HG03045 (cell line): ENCODE results near the gene SPATA7.

Experiments
- ATAC-seq: cut with Tn5 transposase; IDR thresholded peaks from one replicate; pipeline ENCODE4 v1.9.1; 2021; ENCODE audit warnings: mild to moderate bottlenecking, moderate library complexity; ENCODE audit not compliant: unreplicated experiment

The SPATA7 gene

GRCh38 chr14:88417594-88417993, 32.1 kb downstream of the SPATA7 start:
- no peak for ATAC-seq

- ATAC-seq = no peak
These were observed 34.7 kb downstream of the SPATA7 start for GRCh38 chr14:88420187-88420586.

- ATAC-seq = no peak
These were observed 35.8 kb downstream of the SPATA7 start for GRCh38 chr14:88421286-88421685.

- ATAC-seq = no peak
These were observed 36.6 kb downstream of the SPATA7 start for GRCh38 chr14:88422047-88422446.

- ATAC-seq = no peak
These were observed 37.6 kb downstream of the SPATA7 start for GRCh38 chr14:88422919-88423650.

- no peak for ATAC-seq
These were observed 39.1 kb downstream of the SPATA7 start for GRCh38 chr14:88424573-88424972.

GRCh38 chr14:88426271-88426670, 40.8 kb downstream of the SPATA7 start:
- ATAC-seq = no peak

- no peak for ATAC-seq
These were observed 45.5 kb downstream of the SPATA7 start for GRCh38 chr14:88430976-88431375.

GRCh38 chr14:88437658-88438057, 52.2 kb downstream of the SPATA7 start:
- no peak for ATAC-seq

- no peak for ATAC-seq
These were observed 53.6 kb downstream of the SPATA7 start for GRCh38 chr14:88439088-88439487.

GRCh38 chr14:88452231-88452630, 66.8 kb downstream of the SPATA7 start:
- no peak for ATAC-seq

- ATAC-seq = no peak
These were observed 69.4 kb downstream of the SPATA7 start for GRCh38 chr14:88454886-88455285.

GRCh38 chr14:88463318-88463717, 77.9 kb downstream of the SPATA7 start:
- ATAC-seq = no peak

- ATAC-seq = no peak
These were observed 82.9 kb downstream of the SPATA7 start for GRCh38 chr14:88468406-88468805.

GRCh38 chr14:88470542-88471440, 85.3 kb downstream of the SPATA7 start:
- ATAC-seq = no peak

GRCh38 chr14:88473791-88474190, 88.3 kb downstream of the SPATA7 start:
- ATAC-seq = no peak

GRCh38 chr14:88476214-88476774, 90.8 kb downstream of the SPATA7 start:
- no peak for ATAC-seq

- no peak for ATAC-seq
These were observed 91.4 kb downstream of the SPATA7 start for GRCh38 chr14:88476825-88477224.

GRCh38 chr14:88477513-88478250, 92.2 kb downstream of the SPATA7 start:
- no peak for ATAC-seq

- ATAC-seq = no peak
These were observed 93.5 kb downstream of the SPATA7 start for GRCh38 chr14:88478931-88479330.

GRCh38 chr14:88479574-88479987, 94.1 kb downstream of the SPATA7 start:
- ATAC-seq = no peak
